Stimulated activated CD4-positive, alpha-beta T cell treated with anti-CD3 and anti-CD28 coated beads, TNF-alpha, amount 100 ng/mL, for 48 hours (primary cell): ENCODE results near the gene SH3PXD2A.

Source experiments
- DNase-seq, 3 donors: peaks; one replicate each; pipeline ENCODE4 v3.0.0-alpha.2; 2020; ENCODE audit warnings: low read depth in 3 of 3

Gene SH3PXD2A

GRCh38 chr10:103582331-103583123, 272.8 kb downstream of the SH3PXD2A start:
- DNase-seq: no peak

- DNase-seq: no peak
Measured at GRCh38 chr10:103581499-103581898, 273.9 kb downstream of the SH3PXD2A start.

DNA sequence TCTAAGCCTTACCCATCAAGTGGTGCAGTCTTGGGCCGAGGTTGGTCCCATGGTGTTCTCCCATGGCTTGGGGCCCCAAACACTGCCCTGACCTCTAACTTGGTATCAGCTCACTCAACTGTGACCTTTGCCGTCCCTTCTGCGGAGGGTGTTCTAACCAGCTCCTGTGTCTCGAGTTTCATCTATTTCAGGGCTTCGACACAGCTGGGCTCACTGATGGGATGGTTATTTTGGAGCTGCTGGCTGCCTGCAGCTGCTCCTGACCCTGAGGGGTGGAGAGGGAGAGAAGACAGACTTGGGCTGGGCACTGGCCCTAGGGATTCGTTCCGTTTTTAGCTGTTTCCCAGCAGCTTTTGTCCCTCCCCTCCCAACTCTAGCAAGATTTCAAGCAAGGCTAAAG, 274.9 kb downstream of the SH3PXD2A start:
- DNase-seq: no peak

GRCh38 chr10:103580011-103580410, 275.4 kb downstream of the SH3PXD2A start:
- no peak for DNase-seq

- DNase-seq: no peak
Measured at GRCh38 chr10:103578782-103579382, 276.5 kb downstream of the SH3PXD2A start.

GRCh38 chr10:103576862-103577261, 278.5 kb downstream of the SH3PXD2A start:
- no peak for DNase-seq

- no peak for DNase-seq
Measured at GRCh38 chr10:103576076-103576471, 279.3 kb downstream of the SH3PXD2A start.

DNA sequence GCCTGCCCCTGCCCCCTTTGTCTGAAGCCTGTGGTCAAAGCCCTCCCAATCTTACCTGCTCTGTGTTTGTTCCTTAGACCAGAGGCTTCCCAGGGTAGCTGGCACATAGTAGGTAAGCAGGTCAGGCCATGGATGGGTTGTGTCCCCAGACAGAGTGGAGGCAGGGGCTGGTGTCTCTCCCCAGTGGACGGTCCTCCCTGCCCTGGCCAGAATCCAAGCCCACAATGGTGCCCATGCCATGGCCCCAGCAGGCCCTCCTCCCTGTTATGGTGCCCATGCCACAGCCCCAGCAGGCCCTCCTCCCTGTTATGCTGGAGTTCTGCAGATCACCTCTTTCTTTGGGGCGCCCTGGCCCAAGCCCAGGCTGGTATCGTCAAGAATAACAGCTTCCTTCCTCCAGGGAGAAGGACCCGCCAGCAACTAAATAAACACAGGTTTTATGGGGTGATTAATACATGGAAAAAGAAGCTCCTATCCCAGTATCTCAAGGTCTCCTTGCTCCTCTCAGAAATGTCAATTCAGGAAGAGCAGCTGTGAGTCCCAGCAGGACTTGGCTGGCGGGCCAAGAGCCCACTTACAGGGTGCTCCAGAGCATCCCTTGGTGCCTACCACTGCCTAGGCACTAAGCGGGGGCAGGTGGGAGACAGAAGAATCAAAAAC, 279.8 kb downstream of the SH3PXD2A start:
- no peak for DNase-seq

DNA sequence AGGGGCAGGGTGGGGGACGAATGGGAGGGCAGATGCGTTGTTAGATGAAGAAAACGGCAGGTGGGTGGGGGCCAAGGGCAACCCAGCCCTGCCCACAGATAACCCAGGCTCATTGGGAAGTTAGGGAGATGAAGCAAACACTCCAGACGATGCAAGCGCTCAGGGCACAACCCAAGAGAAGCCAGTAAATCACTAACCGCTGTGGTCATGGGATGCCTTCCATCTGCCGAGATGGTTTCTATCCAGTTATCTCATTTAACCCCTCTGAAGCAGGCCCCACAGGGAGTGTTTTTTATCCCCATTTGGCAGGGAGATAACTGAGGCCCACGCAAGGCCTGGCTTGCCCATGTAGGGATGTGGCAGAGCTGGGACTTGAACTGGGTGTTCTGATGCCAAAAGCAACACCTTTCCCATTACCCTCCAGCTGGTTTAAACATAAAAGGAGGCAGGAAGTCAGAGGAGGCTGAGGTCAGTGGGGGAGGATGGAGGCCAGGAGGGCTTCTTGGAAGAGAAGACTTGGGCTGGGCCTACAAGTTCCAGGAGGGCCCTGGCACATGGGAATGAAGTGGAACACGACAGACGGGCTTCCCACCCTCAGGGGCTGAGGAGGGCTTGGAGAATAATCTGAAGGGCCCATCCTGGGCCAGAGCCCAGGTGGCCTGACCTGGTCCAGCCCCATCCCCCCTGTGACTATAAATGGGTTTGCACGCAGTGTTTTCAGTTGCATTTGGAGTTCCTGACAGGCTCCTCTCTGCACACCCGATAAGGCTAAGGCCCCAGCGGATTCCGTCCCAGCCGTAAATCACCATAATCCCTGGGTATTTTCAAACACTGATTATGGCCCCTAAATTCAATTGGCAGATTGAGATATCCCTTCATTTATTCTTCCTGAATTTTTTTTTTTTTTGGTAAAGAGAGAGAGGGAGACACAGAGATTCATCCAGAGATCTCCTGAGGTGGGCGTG, 281.0 kb downstream of the SH3PXD2A start:
- DNase-seq: no peak

GRCh38 chr10:103573205-103573487, 282.2 kb downstream of the SH3PXD2A start:
- DNase-seq: no peak

GRCh38 chr10:103572347-103573204, 282.8 kb downstream of the SH3PXD2A start:
- no peak for DNase-seq

DNA sequence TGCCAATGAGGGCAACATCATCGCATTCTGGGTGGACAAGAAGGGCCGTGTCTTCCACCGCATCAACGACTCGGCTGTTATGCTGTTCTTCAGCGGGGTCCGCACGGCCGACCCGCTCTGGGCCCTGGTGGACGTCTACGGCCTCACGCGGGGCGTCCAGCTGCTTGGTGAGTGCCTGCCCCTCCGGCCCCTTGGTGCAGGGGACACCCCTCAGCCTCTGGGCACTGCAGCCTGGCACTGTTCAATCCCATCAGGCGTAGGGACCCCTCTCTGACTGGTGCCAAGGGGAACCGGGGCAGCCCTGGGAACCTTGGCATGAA, 283.8 kb downstream of the SH3PXD2A start:
- DNase-seq: no peak

DNA sequence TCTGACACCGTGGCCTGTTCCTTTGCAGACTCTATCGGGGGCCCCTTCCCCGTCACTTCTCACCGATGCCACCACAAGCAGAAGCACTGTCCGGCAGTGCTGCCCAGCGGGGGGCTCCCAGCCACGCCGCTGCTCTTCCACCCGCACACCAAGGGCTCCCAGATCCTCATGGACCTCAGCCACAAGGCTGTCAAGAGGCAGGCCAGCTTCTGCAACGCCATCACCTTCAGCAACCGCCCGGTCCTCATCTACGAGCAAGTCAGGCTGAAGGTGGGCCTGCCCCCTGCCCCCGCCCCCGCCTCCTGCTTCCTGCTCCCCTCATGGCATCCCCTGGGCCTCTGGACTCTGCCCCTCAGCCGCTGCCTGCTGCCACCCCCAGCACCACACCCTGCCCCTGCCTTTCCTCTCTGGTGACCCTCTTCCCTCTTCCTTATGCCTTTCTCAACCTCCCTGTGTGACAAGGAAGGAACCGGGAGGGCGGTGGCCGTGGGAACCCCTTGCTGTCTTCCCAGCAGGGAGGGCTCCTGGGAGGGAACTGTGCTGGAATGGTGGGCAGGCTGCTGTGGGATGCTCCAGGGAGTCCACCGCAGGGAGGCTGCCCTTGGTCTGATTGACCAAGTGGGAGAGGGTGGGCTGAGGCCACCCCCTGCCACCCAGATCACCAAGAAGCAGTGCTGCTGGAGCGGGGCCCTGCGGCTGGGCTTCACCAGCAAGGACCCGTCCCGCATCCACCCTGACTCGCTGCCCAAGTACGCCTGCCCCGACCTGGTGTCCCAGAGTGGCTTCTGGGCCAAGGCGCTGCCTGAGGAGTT, 284.3 kb downstream of the SH3PXD2A start:
- DNase-seq: no peak

DNA sequence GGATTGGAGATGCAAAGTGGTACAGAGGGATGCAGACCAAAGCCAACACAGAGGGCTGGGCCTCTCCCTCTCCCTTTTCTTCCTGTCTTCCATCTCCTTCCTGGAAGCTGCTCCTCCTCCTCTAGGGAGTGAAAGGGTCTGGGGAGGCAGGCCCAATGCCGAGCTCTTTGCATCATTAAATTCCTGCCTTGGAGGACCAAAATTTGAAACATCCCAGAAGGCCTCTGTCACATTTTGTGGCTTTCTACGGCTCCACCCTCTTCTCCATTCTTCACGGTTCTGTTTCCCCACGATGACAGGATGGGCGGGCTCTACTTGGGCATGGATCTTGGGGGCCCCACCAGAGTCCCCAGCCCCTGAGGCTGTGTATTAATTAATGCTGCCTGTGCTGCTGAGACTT, 285.5 kb downstream of the SH3PXD2A start:
- no peak for DNase-seq

GRCh38 chr10:103568505-103568904, 286.9 kb downstream of the SH3PXD2A start:
- DNase-seq: no peak

- no peak for DNase-seq
Measured at GRCh38 chr10:103566536-103566935, 288.8 kb downstream of the SH3PXD2A start.

DNA sequence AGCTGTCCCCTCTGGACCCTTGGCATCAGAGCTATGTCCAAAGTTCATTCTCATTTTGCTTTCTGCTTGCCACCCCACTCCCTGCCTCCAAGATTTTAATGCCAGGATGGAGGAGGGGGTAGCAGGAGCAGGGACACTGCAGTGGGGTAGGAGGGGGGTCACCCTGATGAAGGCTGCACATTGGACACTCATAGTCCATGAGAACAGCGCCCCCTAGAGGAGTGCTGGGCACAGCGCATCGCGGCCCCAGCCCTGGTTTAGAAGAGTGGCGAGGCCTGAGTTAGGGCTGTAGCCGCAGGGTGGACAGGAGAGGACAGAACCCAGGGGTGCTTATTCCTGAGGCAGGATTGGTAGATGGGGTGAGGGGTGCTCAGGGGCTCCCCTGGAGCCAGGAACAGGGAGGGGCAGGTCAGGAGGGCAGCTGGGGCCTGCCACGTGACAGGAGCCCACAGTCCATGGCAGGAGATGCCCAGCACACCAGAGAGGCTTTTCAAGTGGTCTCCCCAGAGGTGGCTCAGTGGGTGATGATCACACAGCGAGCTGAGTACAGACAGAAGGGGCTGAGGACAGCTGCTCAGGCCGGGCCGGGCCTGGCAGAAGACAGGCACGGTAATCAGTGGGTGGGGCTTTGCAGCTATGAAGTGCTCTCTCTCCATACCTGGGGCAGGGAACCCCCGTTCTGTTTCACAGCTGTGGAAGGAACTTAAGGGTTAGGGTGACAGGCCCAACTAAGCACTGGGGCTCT, 290.4 kb downstream of the SH3PXD2A start:
- peak; percentile 23 to 55 (median 32) for DNase-seq

GRCh38 chr10:103564116-103564501, 291.3 kb downstream of the SH3PXD2A start:
- no peak for DNase-seq

GRCh38 chr10:103563231-103564115, 291.9 kb downstream of the SH3PXD2A start:
- no peak for DNase-seq
